ENCODE measurements around the gene LSMEM2.

DNA sequence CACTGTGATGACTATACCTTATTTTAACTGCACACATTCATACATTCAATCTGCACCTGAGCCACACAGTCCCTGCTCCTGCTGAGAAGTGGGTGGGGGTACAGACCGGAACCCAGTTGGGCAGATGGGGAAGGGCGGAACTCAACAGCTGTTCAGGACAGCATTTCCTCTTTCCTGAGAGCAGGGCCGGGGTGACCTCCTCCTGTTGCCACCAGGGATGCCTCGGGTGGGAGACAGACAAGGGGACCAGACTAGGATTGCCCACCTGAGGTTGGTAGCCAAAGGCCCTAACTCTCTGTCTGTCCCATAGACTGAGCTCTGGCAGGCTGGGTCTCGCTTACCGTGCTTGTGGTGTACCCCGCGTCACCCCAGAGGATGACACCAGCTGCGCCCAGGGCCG lies 39.7 kb downstream of the LSMEM2 start:
- no peak for TF ChIP-seq EZH2 (IDR thresholded peaks at IDR 0.05; ENCODE audit: borderline replicate concordance)
- TF ChIP-seq, protein P1, sequence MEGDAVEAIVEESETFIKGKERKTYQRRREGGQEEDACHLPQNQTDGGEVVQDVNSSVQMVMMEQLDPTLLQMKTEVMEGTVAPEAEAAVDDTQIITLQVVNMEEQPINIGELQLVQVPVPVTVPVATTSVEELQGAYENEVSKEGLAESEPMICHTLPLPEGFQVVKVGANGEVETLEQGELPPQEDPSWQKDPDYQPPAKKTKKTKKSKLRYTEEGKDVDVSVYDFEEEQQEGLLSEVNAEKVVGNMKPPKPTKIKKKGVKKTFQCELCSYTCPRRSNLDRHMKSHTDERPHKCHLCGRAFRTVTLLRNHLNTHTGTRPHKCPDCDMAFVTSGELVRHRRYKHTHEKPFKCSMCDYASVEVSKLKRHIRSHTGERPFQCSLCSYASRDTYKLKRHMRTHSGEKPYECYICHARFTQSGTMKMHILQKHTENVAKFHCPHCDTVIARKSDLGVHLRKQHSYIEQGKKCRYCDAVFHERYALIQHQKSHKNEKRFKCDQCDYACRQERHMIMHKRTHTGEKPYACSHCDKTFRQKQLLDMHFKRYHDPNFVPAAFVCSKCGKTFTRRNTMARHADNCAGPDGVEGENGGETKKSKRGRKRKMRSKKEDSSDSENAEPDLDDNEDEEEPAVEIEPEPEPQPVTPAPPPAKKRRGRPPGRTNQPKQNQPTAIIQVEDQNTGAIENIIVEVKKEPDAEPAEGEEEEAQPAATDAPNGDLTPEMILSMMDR (IDR thresholded peaks at IDR 0.05; ENCODE audit: poor library complexity), result no peak

All from hepatocyte (in vitro differentiated cells).